HepG2 (cell line): ENCODE results near the gene TOE1. TPM values are rescaled to one million over a fixed set of nuclear protein-coding genes. Genes with fewer than 3 reads are reported as not detected.
A peak's percentile ranks its signal among the peaks of the same experiment; 100 is the strongest.

Source experiments
- ATAC-seq: fragments of 200-7000 bp; cut with Tn5 transposase; 3 replicates; pipeline ENCODE4 v1.9.1; 2020; ENCODE audit warnings: mild to moderate bottlenecking, moderate library complexity
- BruUV-seq: library from RNA; stranded (reverse); fragments of 400-500 nt; replicated peaks from 2 replicates; lab custom pipeline; 2021; lab: Mats Ljungman, UMichigan
- CTCF ChIA-PET: fragments of 300-600 bp; formaldehyde crosslinking; extraction: SDS; loops from one replicate; lab custom pipeline; 2021; ENCODE audit warnings: low total read pairs, inconsistent platforms, low intra/inter-chr PET ratio; lab: Yijun Ruan, JAX
- POLR2A ChIA-PET: fragments of 350-600 bp; sonication (Branson Sonifier 250); formaldehyde crosslinking; loops from one replicate; lab custom pipeline; 2020; ENCODE audit warnings: antibody characterized with exemption, inconsistent platforms; lab: Yijun Ruan, JAX
- DNase-seq: peaks from one replicate; pipeline ENCODE4 v3.0.0-alpha.2; 2015; ENCODE audit warnings: low spot score
- FAIRE-seq: peaks from 3 replicates; lab custom pipeline; 2011; peaks lifted over from hg19 to GRCh38; lab: Jason Lieb, UNC
- H2AFZ ChIP-seq: one replicate; pipeline ENCODE4 v1.6.1; 2011; ENCODE audit warnings: low read length, inconsistent platforms
- H3K27ac ChIP-seq: fragments of 300-600 bp; 3 replicates; pipeline ENCODE4 v1.8.0; 2011; ENCODE audit warnings: mixed run types, mild to moderate bottlenecking, mixed read lengths, low read length, inconsistent platforms; ENCODE audit not compliant: insufficient read depth; ENCODE audit errors: extremely low read length
- H3K27me3 ChIP-seq, 2 experiments: fragments of 200-600 bp in 1 of 2; 2 replicates in 1 of 2; 3 replicates in 1 of 2; pipeline versions ENCODE4 v1.6.0 to v1.8.0; 2011; ENCODE audit warnings: low read length in 2 of 2, mild to moderate bottlenecking in 2 of 2, moderate library complexity in 2 of 2, inconsistent platforms in 1 of 2; ENCODE audit not compliant: insufficient read depth in 2 of 2, control insufficient read depth in 1 of 2
- H3K36me3 ChIP-seq, 2 experiments: fragments of 200-600 bp in 1 of 2; replicated peaks in 1 of 2; 2 replicates in 1 of 2; 3 replicates in 1 of 2; pipeline versions ENCODE4 v1.5.1 to v1.8.0; 2011; ENCODE audit warnings: low read length in 2 of 2, inconsistent platforms in 1 of 2; ENCODE audit not compliant: insufficient read depth in 2 of 2, control insufficient read depth in 1 of 2
- H3K4me1 ChIP-seq: 2 replicates; pipeline ENCODE4 v1.5.1; 2012; ENCODE audit warnings: low read length, inconsistent platforms; ENCODE audit not compliant: insufficient read depth
- H3K4me2 ChIP-seq: 2 replicates; pipeline ENCODE4 v1.6.0; 2011; ENCODE audit warnings: low read depth, low read length, inconsistent platforms
- H3K4me3 ChIP-seq, 3 experiments: fragments of 200-600 bp in 1 of 3; sonication (generic), shearing (Covaris generic) in 1 of 3; replicated peaks in 1 of 3; 2 replicates each; pipeline ENCODE4 v1.5.1; 2011 to 2016; ENCODE audit warnings: low read length in 3 of 3, inconsistent platforms in 2 of 3, low read depth in 2 of 3, mild to moderate bottlenecking in 2 of 3, control low read depth in 1 of 3, mixed read lengths in 1 of 3; ENCODE audit not compliant: insufficient read depth in 1 of 3
- H3K79me2 ChIP-seq: one replicate; pipeline ENCODE4 v1.6.1; 2011; ENCODE audit warnings: low read length, inconsistent platforms; ENCODE audit not compliant: insufficient read depth
- H3K9ac ChIP-seq: 2 replicates; pipeline ENCODE4 v1.6.0; 2011; ENCODE audit warnings: mild to moderate bottlenecking, low read depth, low read length, inconsistent platforms; ENCODE audit not compliant: insufficient read depth
- H3K9me3 ChIP-seq: 2 replicates; pipeline ENCODE4 v1.5.1; 2012; ENCODE audit warnings: mild to moderate bottlenecking, low read length
- H4K20me1 ChIP-seq: 2 replicates; pipeline ENCODE4 v1.6.0; 2011; ENCODE audit warnings: inconsistent platforms, mild to moderate bottlenecking, low read length, moderate library complexity; ENCODE audit not compliant: insufficient read depth
- AGO2 ChIP-seq: fragments of 200-400 bp; formaldehyde crosslinking; optimal IDR thresholded peaks from 2 replicates; pipeline ENCODE3; 2017; ENCODE audit warnings: mild to moderate bottlenecking, low read depth, low read length, moderate library complexity
- ETV5 ChIP-seq: IDR thresholded peaks from 2 replicates; pipeline ENCODE4 v1.6.1; 2018; ENCODE audit warnings: missing biosample characterization, missing genetic modification reagents, inconsistent platforms, borderline replicate concordance
- POLR2AphosphoS5 ChIP-seq: IDR thresholded peaks from 2 replicates; pipeline ENCODE4 v1.6.1; 2012; ENCODE audit warnings: low read depth, low read length
- RBM22 ChIP-seq: fragments of 200-400 bp; formaldehyde crosslinking; optimal IDR thresholded peaks from 2 replicates; pipeline ENCODE3; 2017; ENCODE audit warnings: mild to moderate bottlenecking, low read length, moderate library complexity
- WGBS: methylation state at CpG from one replicate; pipeline ENCODE4 v1.1.6; 2017; ENCODE audit warnings: low lambda C conversion rate; 5-methylcytosine and 5-hydroxymethylcytosine counted together
- in situ Hi-C: cut with HindIII; loops from 2 replicates; pipeline ENCODE4 v1.10.0; 2017; ENCODE audit warnings: low pct_unique_long_range_greater_than_20kb; ENCODE audit not compliant: extremely low pct_ligation_motif_present
- intact Hi-C: fragments of 100-400 bp; cut with micrococcal nuclease; formaldehyde crosslinking; loops from one replicate; pipeline ENCODE4 v1.10.0; 2022; ENCODE audit not compliant: unreplicated experiment
- polyA plus RNA-seq, 8 experiments: library from polyadenylated mRNA; depleted of rRNA in 3 of 8; stranded (reverse) in 7 of 8; unstranded in 1 of 8; fragments of >200 nt; fragmentation: Illumina TruSeq in 4 of 8; extraction: Trizol in 4 of 8; gene quantifications; 2 replicates each; pipeline versions ENCODE4 v1.2.1 to v1.2.3, GENCODE V29; 2011 to 2016; ENCODE audit warnings: low read depth in 4 of 8, missing spikeins in 1 of 8, mixed read lengths in 1 of 8; ENCODE audit not compliant: insufficient read depth in 1 of 8
- total RNA-seq, 5 experiments: library from RNA; depleted of rRNA; stranded (reverse); fragments of >200 nt; fragmentation: Illumina TruSeq; extraction: Trizol; gene quantifications; 2 replicates each; pipeline ENCODE4 v1.2.3, GENCODE V29; 2016; ENCODE audit warnings: low read depth in 1 of 5
- TF ChIP-seq, protein P1 (sequence below), 2 experiments: fragments of 450-650 bp in 1 of 2; sonication (generic) in 1 of 2; formaldehyde crosslinking in 1 of 2; IDR thresholded peaks; 2 replicates each; pipeline versions ENCODE4 v1.6.1 to v1.8.0; 2016 to 2022; ENCODE audit warnings: antibody characterized with exemption in 1 of 2, mild to moderate bottlenecking in 1 of 2, missing genetic modification reagents in 1 of 2
- TF ChIP-seq, protein P2 (sequence below): sonication (generic); formaldehyde crosslinking; IDR thresholded peaks from 2 replicates; pipeline ENCODE4 v1.8.1; 2023; ENCODE audit warnings: mild to moderate bottlenecking, missing genetic modification reagents, borderline replicate concordance

Gene TOE1
- total and polyA plus RNA-seq, 2 of the 13 experiments (the other 11 are each of a cell fraction or from before 2014, with no cell fraction given), result 14.1 to 19.0 TPM

GRCh38 chr1:45345014-45345413 lies 5.0 kb downstream of the TOE1 start (continued):
- TF ChIP-seq, protein P1, sequence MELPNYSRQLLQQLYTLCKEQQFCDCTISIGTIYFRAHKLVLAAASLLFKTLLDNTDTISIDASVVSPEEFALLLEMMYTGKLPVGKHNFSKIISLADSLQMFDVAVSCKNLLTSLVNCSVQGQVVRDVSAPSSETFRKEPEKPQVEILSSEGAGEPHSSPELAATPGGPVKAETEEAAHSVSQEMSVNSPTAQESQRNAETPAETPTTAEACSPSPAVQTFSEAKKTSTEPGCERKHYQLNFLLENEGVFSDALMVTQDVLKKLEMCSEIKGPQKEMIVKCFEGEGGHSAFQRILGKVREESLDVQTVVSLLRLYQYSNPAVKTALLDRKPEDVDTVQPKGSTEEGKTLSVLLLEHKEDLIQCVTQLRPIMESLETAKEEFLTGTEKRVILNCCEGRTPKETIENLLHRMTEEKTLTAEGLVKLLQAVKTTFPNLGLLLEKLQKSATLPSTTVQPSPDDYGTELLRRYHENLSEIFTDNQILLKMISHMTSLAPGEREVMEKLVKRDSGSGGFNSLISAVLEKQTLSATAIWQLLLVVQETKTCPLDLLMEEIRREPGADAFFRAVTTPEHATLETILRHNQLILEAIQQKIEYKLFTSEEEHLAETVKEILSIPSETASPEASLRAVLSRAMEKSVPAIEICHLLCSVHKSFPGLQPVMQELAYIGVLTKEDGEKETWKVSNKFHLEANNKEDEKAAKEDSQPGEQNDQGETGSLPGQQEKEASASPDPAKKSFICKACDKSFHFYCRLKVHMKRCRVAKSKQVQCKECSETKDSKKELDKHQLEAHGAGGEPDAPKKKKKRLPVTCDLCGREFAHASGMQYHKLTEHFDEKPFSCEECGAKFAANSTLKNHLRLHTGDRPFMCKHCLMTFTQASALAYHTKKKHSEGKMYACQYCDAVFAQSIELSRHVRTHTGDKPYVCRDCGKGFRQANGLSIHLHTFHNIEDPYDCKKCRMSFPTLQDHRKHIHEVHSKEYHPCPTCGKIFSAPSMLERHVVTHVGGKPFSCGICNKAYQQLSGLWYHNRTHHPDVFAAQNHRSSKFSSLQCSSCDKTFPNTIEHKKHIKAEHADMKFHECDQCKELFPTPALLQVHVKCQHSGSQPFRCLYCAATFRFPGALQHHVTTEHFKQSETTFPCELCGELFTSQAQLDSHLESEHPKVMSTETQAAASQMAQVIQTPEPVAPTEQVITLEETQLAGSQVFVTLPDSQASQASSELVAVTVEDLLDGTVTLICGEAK (IDR thresholded peaks at IDR 0.05), result no peak
- TF ChIP-seq, protein P1 (CRISPR knock-in tag; IDR thresholded peaks at IDR 0.05), result no peak
- peak; percentile 85 for TF ChIP-seq AGO2
- TF ChIP-seq ETV5 (CRISPR knock-in tag), result no peak

DNA sequence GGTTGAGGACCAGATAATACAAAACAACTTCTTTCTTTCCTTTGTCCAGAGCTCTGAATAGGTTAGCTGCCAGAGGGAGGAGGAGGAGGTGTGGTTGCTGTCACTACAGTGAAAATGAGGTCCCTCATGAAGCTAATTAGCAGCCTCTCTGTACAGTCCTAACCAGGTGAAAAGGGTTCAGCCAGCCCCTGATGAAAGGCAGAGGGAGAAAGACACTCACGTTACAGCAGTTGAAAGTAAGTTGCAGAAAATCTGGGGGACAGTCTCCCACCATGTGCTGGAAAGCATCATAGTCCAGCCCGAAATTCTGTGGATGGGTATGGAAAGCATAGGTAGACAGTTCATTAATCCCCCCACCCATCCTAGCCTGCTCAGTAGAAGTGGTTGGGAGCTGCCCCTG lies 6.5 kb downstream of the TOE1 start:
- H3K4me1 ChIP-seq, result peaks cover 14% of the 10 kb centered on the region
- H3K4me3 ChIP-seq, result no peak overlapping the region
- no peaks in the 10 kb centered on the region for H4K20me1 ChIP-seq
- DNase-seq (no peak), ATAC-seq (no peak), FAIRE-seq (no peak)
- CTCF ChIA-PET, result no interaction called here
- POLR2A ChIA-PET, result interaction anchor here (1.3 to 2.7 kb wide), 2 partner anchors 43 to 335 kb away, joined by 3 to 8 read pairs; partner anchors contain the start of gene HECTD3
- intact Hi-C loops (no loop called here), in situ Hi-C loops (no loop called here)
- no peak overlapping the region for H3K4me2 ChIP-seq
- no peaks in the 10 kb centered on the region for H3K9me3 ChIP-seq
- H3K36me3 ChIP-seq, result peaks cover 15 to 34% of the 10 kb centered on the region in 2 experiments
- WGBS, result 87% methylated on average over 2 of the region's 2 CpGs
- H2AFZ ChIP-seq, result no peak overlapping the region
- no peak overlapping the region for H3K9ac ChIP-seq
- TF ChIP-seq, protein P2, sequence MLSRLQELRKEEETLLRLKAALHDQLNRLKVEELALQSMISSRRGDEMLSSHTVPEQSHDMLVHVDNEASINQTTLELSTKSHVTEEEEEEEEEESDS (CRISPR knock-in tag), result no peak
- TF ChIP-seq RBM22 (peak; percentile 82), POLR2AphosphoS5 (peak; percentile 25; the same call in 1 of the 2 replicates)
- H3K27ac ChIP-seq, result no peak overlapping the region
- H3K27me3 ChIP-seq, result no peaks in the 10 kb centered on the region
- peaks cover 7% of the 10 kb centered on the region for H3K79me2 ChIP-seq
- no TSS peak for BruUV-seq
